H1 (cell line): ENCODE results near the gene COL28A1. TPM values are rescaled to one million over a fixed set of nuclear protein-coding genes. Genes with fewer than 3 reads are reported as not detected.

ENCODE experiments used
- BACH1 ChIP-seq: IDR thresholded peaks from 2 replicates; pipeline ENCODE4 v1.6.1; 2012; ENCODE audit warnings: low read length, improper control_type of control experiment
- MAX ChIP-seq: IDR thresholded peaks from 2 replicates; pipeline ENCODE4 v1.6.1; 2012; ENCODE audit warnings: inconsistent platforms
- polyA plus RNA-seq, 7 experiments: library from polyadenylated mRNA; depleted of rRNA in 3 of 7; stranded (reverse) in 5 of 7; unstranded in 2 of 7; fragments of >200 nt in 5 of 7; fragments of 200-250 nt in 2 of 7; gene quantifications; 1 replicate in 5 of 7; 2 replicates in 1 of 7; 4 replicates in 1 of 7; pipeline versions ENCODE4 v1.2.1 to v1.2.3, GENCODE V29; 2011 to 2013; ENCODE audit warnings: missing spikeins in 2 of 7, mixed read lengths in 2 of 7
- total RNA-seq: library from RNA; stranded (reverse); fragmentation: NEBNext Ultra II Directional; extraction: Animal tissue kit (Norgen Biotek cat#: 25700); gene quantifications from 2 replicates; pipeline ENCODE4 v1.2.1, GENCODE V29; 2021

The COL28A1 gene
- total and polyA plus RNA-seq, 2 of the 8 experiments (the other 6 are each of a cell fraction or from before 2014, with no cell fraction given): 0.22 to 0.38 TPM

- TF ChIP-seq BACH1: no peak
- TF ChIP-seq MAX: no peak
Measured at GRCh38 chr7:7499892-7500291, 35.8 kb downstream of the COL28A1 start (continued).
